HepG2 (cell line): ENCODE measurements around the gene GSDMA. TPM values are rescaled to one million over a fixed set of nuclear protein-coding genes. Genes with fewer than 3 reads are reported as not detected.

Source experiments
- CCAR2 ChIP-seq: fragments of 200-400 bp; formaldehyde crosslinking; optimal IDR thresholded peaks from 2 replicates; pipeline ENCODE3; 2018; ENCODE audit warnings: low read depth, mild to moderate bottlenecking, low read length, moderate library complexity
- FOSL1 ChIP-seq: sonication (generic); formaldehyde crosslinking; IDR thresholded peaks from 2 replicates; pipeline ENCODE4 v1.9.0; 2021; ENCODE audit warnings: missing genetic modification reagents, borderline replicate concordance
- LCORL ChIP-seq, 2 experiments: fragments of 450-650 bp in 1 of 2; sonication (generic) in 1 of 2; formaldehyde crosslinking in 1 of 2; IDR thresholded peaks; 2 replicates each; pipeline versions ENCODE4 v1.5.0 to v1.6.1; 2017 to 2020; ENCODE audit warnings: antibody characterized with exemption in 1 of 2, missing genetic modification reagents in 1 of 2
- NR2F1 ChIP-seq, 2 experiments: fragments of 450-650 bp in 1 of 2; formaldehyde crosslinking in 1 of 2; IDR thresholded peaks; 2 replicates each; pipeline versions ENCODE4 v1.5.0 to v1.6.1; 2016 to 2020; ENCODE audit warnings: mild to moderate bottlenecking in 1 of 2, missing compliant biosample characterization in 1 of 2, missing genetic modification reagents in 1 of 2, moderate library complexity in 1 of 2
- PHF5A ChIP-seq: IDR thresholded peaks from one replicate; pipeline ENCODE4 v1.6.1; 2018; ENCODE audit warnings: low read depth, missing genetic modification reagents; ENCODE audit not compliant: unreplicated experiment
- POLR2G ChIP-seq: fragments of 200-400 bp; formaldehyde crosslinking; IDR thresholded peaks from 2 replicates; pipeline ENCODE4 v1.6.1; 2018; ENCODE audit warnings: mild to moderate bottlenecking, low read depth, low read length, moderate library complexity
- RARG ChIP-seq: sonication (generic); formaldehyde crosslinking; IDR thresholded peaks from 2 replicates; pipeline ENCODE4 v1.4.0; 2020; ENCODE audit warnings: low read depth, mild to moderate bottlenecking, missing genetic modification reagents
- RFXANK ChIP-seq: IDR thresholded peaks from 2 replicates; pipeline ENCODE4 v1.6.1; 2016
- ZMYM2 ChIP-seq: sonication (generic); formaldehyde crosslinking; IDR thresholded peaks from 2 replicates; pipeline ENCODE4 v1.8.0; 2022; ENCODE audit warnings: mild to moderate bottlenecking, missing genetic modification reagents
- ZNF598 ChIP-seq: sonication (generic); formaldehyde crosslinking; IDR thresholded peaks from 2 replicates; pipeline ENCODE4 v1.5.1; 2020; ENCODE audit warnings: mild to moderate bottlenecking, missing genetic modification reagents, borderline replicate concordance
- ZNF746 ChIP-seq: sonication (generic); formaldehyde crosslinking; IDR thresholded peaks from 2 replicates; pipeline ENCODE4 v1.8.0; 2022; ENCODE audit warnings: mild to moderate bottlenecking, missing genetic modification reagents
- ZSCAN20 ChIP-seq: sonication (generic); formaldehyde crosslinking; IDR thresholded peaks from 2 replicates; pipeline ENCODE4 v1.4.0; 2020; ENCODE audit warnings: missing genetic modification reagents, mild to moderate bottlenecking, borderline replicate concordance
- polyA plus RNA-seq, 8 experiments: library from polyadenylated mRNA; depleted of rRNA in 3 of 8; stranded (reverse) in 7 of 8; unstranded in 1 of 8; fragments of >200 nt; fragmentation: Illumina TruSeq in 4 of 8; extraction: Trizol in 4 of 8; gene quantifications; 2 replicates each; pipeline versions ENCODE4 v1.2.1 to v1.2.3, GENCODE V29; 2011 to 2016; ENCODE audit warnings: low read depth in 4 of 8, missing spikeins in 1 of 8, mixed read lengths in 1 of 8; ENCODE audit not compliant: insufficient read depth in 1 of 8
- total RNA-seq, 5 experiments: library from RNA; depleted of rRNA; stranded (reverse); fragments of >200 nt; fragmentation: Illumina TruSeq; extraction: Trizol; gene quantifications; 2 replicates each; pipeline ENCODE4 v1.2.3, GENCODE V29; 2016; ENCODE audit warnings: low read depth in 1 of 5
- TF ChIP-seq, protein P1 (sequence below): sonication (generic); IDR thresholded peaks from 2 replicates; pipeline ENCODE4 v1.6.1; 2016; ENCODE audit warnings: low read depth, borderline replicate concordance
- TF ChIP-seq, protein P2 (sequence below): sonication (generic); formaldehyde crosslinking; IDR thresholded peaks from 2 replicates; pipeline ENCODE4 v1.5.0; 2020; ENCODE audit warnings: missing genetic modification reagents, mild to moderate bottlenecking, borderline replicate concordance
- TF ChIP-seq, protein P3 (sequence below): sonication (generic); formaldehyde crosslinking; IDR thresholded peaks from 2 replicates; pipeline ENCODE4 v1.5.1; 2020; ENCODE audit warnings: mild to moderate bottlenecking, missing genetic modification reagents, moderate library complexity
- TF ChIP-seq, protein P4 (sequence below): sonication (generic); formaldehyde crosslinking; IDR thresholded peaks from 2 replicates; pipeline ENCODE4 v1.5.0; 2020; ENCODE audit warnings: mild to moderate bottlenecking, missing genetic modification reagents
- TF ChIP-seq, protein P5 (sequence below): sonication (generic); formaldehyde crosslinking; IDR thresholded peaks from 2 replicates; pipeline ENCODE4 v1.5.1; 2020; ENCODE audit warnings: missing genetic modification reagents, mild to moderate bottlenecking, borderline replicate concordance

The GSDMA gene
- total and polyA plus RNA-seq, 2 of the 13 experiments (the other 11 are each of a cell fraction or from before 2014, with no cell fraction given) = not detected

DNA sequence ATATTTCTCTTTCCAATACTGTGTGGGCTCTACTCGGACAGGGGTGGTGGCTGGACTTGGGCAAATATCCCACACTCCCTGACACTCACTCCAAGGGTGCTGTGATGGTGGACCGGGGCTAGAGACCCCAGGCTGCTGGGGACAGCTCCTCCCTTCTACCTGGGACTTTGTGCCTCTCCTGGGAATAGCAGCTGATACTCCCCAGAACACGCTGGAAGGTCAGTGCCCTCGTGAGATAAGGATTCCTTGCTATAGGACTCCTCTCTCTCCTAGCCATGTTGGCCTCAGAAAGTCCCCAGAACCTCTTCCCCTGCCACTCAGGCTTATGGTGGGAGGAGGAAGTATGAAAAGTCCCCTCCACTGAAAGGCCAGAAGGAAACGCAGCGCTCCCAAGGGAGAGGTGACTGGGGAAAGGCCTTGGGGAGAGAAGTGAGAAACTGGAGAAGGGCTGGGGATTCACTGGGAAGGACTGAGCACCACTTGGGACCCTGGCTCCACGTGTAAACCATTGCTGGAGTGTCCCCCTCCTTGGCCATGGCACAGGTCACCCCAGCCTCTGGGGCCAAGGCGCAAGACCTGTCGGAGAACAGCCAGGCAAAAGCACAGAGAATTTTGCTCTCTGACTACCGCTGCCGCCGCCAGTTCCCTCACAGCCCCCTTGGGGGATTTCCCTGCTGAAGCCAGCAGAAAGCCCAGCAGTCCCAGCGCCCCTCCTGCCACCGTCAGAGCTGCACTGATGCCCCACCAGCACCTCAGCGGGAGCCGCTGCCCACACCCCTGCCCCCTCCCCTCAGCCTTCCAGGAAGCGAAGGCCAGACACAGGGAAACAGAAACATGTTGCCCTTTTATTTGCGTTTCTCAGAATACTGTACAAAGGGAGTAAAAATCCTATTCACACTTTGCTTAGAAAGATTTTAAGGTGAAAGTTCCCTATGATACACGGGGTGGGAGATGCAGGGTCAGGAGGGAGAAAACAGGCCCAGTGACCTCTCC is 42.3 kb upstream of the GSDMA start (continued):
- no peak for TF ChIP-seq LCORL (IDR thresholded peaks at IDR 0.05)
- peak; percentile 85 for TF ChIP-seq LCORL (CRISPR knock-in tag; IDR thresholded peaks at IDR 0.05)
- TF ChIP-seq FOSL1 (CRISPR knock-in tag) = no peak
- TF ChIP-seq NR2F1 (CRISPR knock-in tag; IDR thresholded peaks at IDR 0.05) = peak in 1 of 2 experiments; percentile 26; a peak in 1 of 4 replicates
- TF ChIP-seq, protein P1, sequence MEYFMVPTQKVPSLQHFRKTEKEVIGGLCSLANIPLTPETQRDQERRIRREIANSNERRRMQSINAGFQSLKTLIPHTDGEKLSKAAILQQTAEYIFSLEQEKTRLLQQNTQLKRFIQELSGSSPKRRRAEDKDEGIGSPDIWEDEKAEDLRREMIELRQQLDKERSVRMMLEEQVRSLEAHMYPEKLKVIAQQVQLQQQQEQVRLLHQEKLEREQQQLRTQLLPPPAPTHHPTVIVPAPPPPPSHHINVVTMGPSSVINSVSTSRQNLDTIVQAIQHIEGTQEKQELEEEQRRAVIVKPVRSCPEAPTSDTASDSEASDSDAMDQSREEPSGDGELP = peak; percentile 64
- TF ChIP-seq, protein P2, sequence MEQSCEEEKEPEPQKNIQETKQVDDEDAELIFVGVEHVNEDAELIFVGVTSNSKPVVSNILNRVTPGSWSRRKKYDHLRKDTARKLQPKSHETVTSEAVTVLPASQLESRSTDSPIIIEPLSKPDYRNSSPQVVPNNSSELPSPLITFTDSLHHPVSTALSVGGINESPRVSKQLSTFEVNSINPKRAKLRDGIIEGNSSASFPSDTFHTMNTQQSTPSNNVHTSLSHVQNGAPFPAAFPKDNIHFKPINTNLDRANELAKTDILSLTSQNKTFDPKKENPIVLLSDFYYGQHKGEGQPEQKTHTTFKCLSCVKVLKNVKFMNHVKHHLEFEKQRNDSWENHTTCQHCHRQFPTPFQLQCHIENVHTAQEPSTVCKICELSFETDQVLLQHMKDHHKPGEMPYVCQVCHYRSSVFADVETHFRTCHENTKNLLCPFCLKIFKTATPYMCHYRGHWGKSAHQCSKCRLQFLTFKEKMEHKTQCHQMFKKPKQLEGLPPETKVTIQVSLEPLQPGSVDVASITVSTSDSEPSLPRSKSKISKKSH = 0 out of 2 replicates have a peak, but pooled peaks have one; percentile 48
- 0 out of 2 replicates have a peak, but pooled peaks have one; percentile 44 for TF ChIP-seq ZMYM2 (CRISPR knock-in tag)
- no peak for TF ChIP-seq RFXANK (CRISPR knock-in tag)
- TF ChIP-seq PHF5A (CRISPR knock-in tag) = no peak
- no peak for TF ChIP-seq RARG (CRISPR knock-in tag)
- peak; percentile 40 for TF ChIP-seq POLR2G
- TF ChIP-seq, protein P3, sequence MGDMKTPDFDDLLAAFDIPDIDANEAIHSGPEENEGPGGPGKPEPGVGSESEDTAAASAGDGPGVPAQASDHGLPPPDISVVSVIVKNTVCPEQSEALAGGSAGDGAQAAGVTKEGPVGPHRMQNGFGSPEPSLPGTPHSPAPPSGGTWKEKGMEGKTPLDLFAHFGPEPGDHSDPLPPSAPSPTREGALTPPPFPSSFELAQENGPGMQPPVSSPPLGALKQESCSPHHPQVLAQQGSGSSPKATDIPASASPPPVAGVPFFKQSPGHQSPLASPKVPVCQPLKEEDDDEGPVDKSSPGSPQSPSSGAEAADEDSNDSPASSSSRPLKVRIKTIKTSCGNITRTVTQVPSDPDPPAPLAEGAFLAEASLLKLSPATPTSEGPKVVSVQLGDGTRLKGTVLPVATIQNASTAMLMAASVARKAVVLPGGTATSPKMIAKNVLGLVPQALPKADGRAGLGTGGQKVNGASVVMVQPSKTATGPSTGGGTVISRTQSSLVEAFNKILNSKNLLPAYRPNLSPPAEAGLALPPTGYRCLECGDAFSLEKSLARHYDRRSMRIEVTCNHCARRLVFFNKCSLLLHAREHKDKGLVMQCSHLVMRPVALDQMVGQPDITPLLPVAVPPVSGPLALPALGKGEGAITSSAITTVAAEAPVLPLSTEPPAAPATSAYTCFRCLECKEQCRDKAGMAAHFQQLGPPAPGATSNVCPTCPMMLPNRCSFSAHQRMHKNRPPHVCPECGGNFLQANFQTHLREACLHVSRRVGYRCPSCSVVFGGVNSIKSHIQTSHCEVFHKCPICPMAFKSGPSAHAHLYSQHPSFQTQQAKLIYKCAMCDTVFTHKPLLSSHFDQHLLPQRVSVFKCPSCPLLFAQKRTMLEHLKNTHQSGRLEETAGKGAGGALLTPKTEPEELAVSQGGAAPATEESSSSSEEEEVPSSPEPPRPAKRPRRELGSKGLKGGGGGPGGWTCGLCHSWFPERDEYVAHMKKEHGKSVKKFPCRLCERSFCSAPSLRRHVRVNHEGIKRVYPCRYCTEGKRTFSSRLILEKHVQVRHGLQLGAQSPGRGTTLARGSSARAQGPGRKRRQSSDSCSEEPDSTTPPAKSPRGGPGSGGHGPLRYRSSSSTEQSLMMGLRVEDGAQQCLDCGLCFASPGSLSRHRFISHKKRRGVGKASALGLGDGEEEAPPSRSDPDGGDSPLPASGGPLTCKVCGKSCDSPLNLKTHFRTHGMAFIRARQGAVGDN (CRISPR knock-in tag) = peak; percentile 85
- TF ChIP-seq ZNF746 = no peak; the same call in 1 of the 2 replicates
- no peak for TF ChIP-seq CCAR2
- no peak for TF ChIP-seq ZNF598 (CRISPR knock-in tag)
- TF ChIP-seq, protein P4, sequence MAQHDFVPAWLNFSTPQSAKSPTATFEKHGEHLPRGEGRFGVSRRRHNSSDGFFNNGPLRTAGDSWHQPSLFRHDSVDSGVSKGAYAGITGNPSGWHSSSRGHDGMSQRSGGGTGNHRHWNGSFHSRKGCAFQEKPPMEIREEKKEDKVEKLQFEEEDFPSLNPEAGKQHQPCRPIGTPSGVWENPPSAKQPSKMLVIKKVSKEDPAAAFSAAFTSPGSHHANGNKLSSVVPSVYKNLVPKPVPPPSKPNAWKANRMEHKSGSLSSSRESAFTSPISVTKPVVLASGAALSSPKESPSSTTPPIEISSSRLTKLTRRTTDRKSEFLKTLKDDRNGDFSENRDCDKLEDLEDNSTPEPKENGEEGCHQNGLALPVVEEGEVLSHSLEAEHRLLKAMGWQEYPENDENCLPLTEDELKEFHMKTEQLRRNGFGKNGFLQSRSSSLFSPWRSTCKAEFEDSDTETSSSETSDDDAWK (CRISPR knock-in tag) = no peak
- TF ChIP-seq, protein P5, sequence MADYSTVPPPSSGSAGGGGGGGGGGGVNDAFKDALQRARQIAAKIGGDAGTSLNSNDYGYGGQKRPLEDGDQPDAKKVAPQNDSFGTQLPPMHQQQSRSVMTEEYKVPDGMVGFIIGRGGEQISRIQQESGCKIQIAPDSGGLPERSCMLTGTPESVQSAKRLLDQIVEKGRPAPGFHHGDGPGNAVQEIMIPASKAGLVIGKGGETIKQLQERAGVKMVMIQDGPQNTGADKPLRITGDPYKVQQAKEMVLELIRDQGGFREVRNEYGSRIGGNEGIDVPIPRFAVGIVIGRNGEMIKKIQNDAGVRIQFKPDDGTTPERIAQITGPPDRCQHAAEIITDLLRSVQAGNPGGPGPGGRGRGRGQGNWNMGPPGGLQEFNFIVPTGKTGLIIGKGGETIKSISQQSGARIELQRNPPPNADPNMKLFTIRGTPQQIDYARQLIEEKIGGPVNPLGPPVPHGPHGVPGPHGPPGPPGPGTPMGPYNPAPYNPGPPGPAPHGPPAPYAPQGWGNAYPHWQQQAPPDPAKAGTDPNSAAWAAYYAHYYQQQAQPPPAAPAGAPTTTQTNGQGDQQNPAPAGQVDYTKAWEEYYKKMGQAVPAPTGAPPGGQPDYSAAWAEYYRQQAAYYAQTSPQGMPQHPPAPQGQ (CRISPR knock-in tag) = 0 out of 2 replicates have a peak, but pooled peaks have one; percentile 73
- TF ChIP-seq ZSCAN20 = no peak
